HEK293 (cell line): ENCODE data around the gene TRDMT1.
A peak's percentile ranks its signal among the peaks of the same experiment; 100 is the strongest.

Experiments
- CTCF ChIA-PET: fragments of 350-600 bp; formaldehyde crosslinking; extraction: SDS; loops from one replicate; lab custom pipeline; 2021; ENCODE audit warnings: antibody characterized with exemption; lab: Yijun Ruan, JAX
- POLR2A ChIA-PET: fragments of 300-600 bp; formaldehyde crosslinking; extraction: SDS; loops from one replicate; lab custom pipeline; 2020; ENCODE audit warnings: antibody characterized with exemption, inconsistent platforms; lab: Yijun Ruan, JAX
- H3K27ac ChIP-seq: fragments of 200-500 bp; sonication (Bioruptor generic); 2 replicates; pipeline ENCODE4 v1.5.1; 2014; ENCODE audit warnings: low read depth, low read length, control low read depth, inconsistent platforms; ENCODE audit errors: extremely low read depth
- H3K36me3 ChIP-seq, 2 experiments: fragments of 200-500 bp in 1 of 2; sonication (Bioruptor generic) in 1 of 2; 1 replicate in 1 of 2; 2 replicates in 1 of 2; pipeline ENCODE4 v1.5.1; 2014 to 2017; ENCODE audit warnings: inconsistent platforms in 2 of 2, low read length in 2 of 2; ENCODE audit not compliant: control insufficient read depth in 2 of 2, insufficient read depth in 1 of 2
- H3K4me1 ChIP-seq: fragments of 200-500 bp; sonication (Bioruptor generic); 2 replicates; pipeline ENCODE4 v1.5.1; 2014; ENCODE audit warnings: mild to moderate bottlenecking, low read length, inconsistent platforms; ENCODE audit not compliant: control insufficient read depth, insufficient read depth
- H3K4me3 ChIP-seq: 2 replicates; pipeline ENCODE4 v1.5.1; 2011; ENCODE audit warnings: low read depth, mild to moderate bottlenecking, control low read depth, low read length, moderate library complexity
- H3K9me3 ChIP-seq: fragments of 200-500 bp; sonication (Bioruptor generic); 2 replicates; pipeline ENCODE4 v1.5.1; 2014; ENCODE audit warnings: low read depth, low read length, inconsistent platforms; ENCODE audit not compliant: control insufficient read depth, insufficient read depth
- EGR2 ChIP-seq: fragments of 450-650 bp; formaldehyde crosslinking; IDR thresholded peaks from 2 replicates; pipeline ENCODE4 v1.5.1; 2016; ENCODE audit warnings: low read depth, missing biosample characterization, missing genetic modification characterization
- GLI2 ChIP-seq: fragments of 450-650 bp; formaldehyde crosslinking; IDR thresholded peaks from 2 replicates; pipeline ENCODE4; 2017; ENCODE audit warnings: missing biosample characterization, missing genetic modification characterization, low read depth, borderline replicate concordance
- IKZF3 ChIP-seq: fragments of 450-650 bp; IDR thresholded peaks from 2 replicates; pipeline ENCODE4 v1.5.0; 2018; ENCODE audit warnings: missing biosample characterization, mild to moderate bottlenecking, missing genetic modification characterization, moderate library complexity
- SCRT1 ChIP-seq: fragments of 450-650 bp; formaldehyde crosslinking; IDR thresholded peaks from 2 replicates; pipeline ENCODE4 v1.5.1; 2016; ENCODE audit warnings: missing biosample characterization, missing genetic modification characterization, borderline replicate concordance
- SCRT2 ChIP-seq: fragments of 450-650 bp; formaldehyde crosslinking; IDR thresholded peaks from 2 replicates; pipeline ENCODE4 v1.5.1; 2016; ENCODE audit warnings: missing biosample characterization, missing genetic modification characterization
- ZBTB21 ChIP-seq: fragments of 450-650 bp; formaldehyde crosslinking; IDR thresholded peaks from 2 replicates; pipeline ENCODE4 v1.5.1; 2017; ENCODE audit warnings: missing biosample characterization, missing genetic modification characterization
- ZBTB48 ChIP-seq: fragments of 450-650 bp; formaldehyde crosslinking; IDR thresholded peaks from 2 replicates; pipeline ENCODE4 v1.5.1; 2016; ENCODE audit warnings: missing biosample characterization, missing genetic modification characterization
- ZFP69B ChIP-seq: fragments of 450-650 bp; formaldehyde crosslinking; IDR thresholded peaks from 2 replicates; pipeline ENCODE4 v1.5.1; 2016; ENCODE audit warnings: missing biosample characterization, missing genetic modification characterization
- ZNF112 ChIP-seq: fragments of 450-650 bp; formaldehyde crosslinking; IDR thresholded peaks from 2 replicates; pipeline ENCODE4 v1.5.0; 2017; ENCODE audit warnings: missing biosample characterization, missing genetic modification characterization
- ZNF146 ChIP-seq: fragments of 450-650 bp; formaldehyde crosslinking; IDR thresholded peaks from 2 replicates; pipeline ENCODE4 v1.5.1; 2016; ENCODE audit warnings: missing biosample characterization, missing genetic modification characterization
- ZNF184 ChIP-seq: fragments of 450-650 bp; IDR thresholded peaks from 2 replicates; pipeline ENCODE4 v1.5.1; 2018; ENCODE audit warnings: missing biosample characterization, mild to moderate bottlenecking, missing genetic modification characterization
- ZNF239 ChIP-seq: fragments of 450-650 bp; formaldehyde crosslinking; IDR thresholded peaks from 2 replicates; pipeline ENCODE4 v1.5.1; 2016; ENCODE audit warnings: missing biosample characterization, missing genetic modification characterization
- ZNF248 ChIP-seq: fragments of 450-650 bp; formaldehyde crosslinking; IDR thresholded peaks from 2 replicates; pipeline ENCODE4 v1.5.1; 2017; ENCODE audit warnings: missing biosample characterization, missing genetic modification characterization
- ZNF366 ChIP-seq: fragments of 450-650 bp; formaldehyde crosslinking; conservative IDR thresholded peaks from 2 replicates; pipeline ENCODE4 v1.5.1; 2016; ENCODE audit warnings: missing biosample characterization, missing genetic modification characterization
- ZNF433 ChIP-seq: fragments of 450-650 bp; formaldehyde crosslinking; IDR thresholded peaks from 2 replicates; pipeline ENCODE4 v1.5.1; 2016; ENCODE audit warnings: missing biosample characterization, missing genetic modification characterization, low read depth
- ZNF521 ChIP-seq: fragments of 450-650 bp; formaldehyde crosslinking; IDR thresholded peaks from 2 replicates; pipeline ENCODE4 v1.5.1; 2017; ENCODE audit warnings: missing biosample characterization, mild to moderate bottlenecking, missing genetic modification characterization
- TF ChIP-seq, protein P1 (sequence below): fragments of 450-650 bp; IDR thresholded peaks from 2 replicates; pipeline ENCODE4 v1.5.1; 2018; ENCODE audit warnings: missing biosample characterization, missing genetic modification characterization
- TF ChIP-seq, protein P2 (sequence below): fragments of 450-650 bp; formaldehyde crosslinking; IDR thresholded peaks from 2 replicates; pipeline ENCODE4 v1.5.1; 2016; ENCODE audit warnings: missing biosample characterization, missing genetic modification characterization
- TF ChIP-seq, protein P3 (sequence below): fragments of 450-650 bp; formaldehyde crosslinking; IDR thresholded peaks from 2 replicates; pipeline ENCODE4; 2016; ENCODE audit warnings: missing biosample characterization, missing genetic modification characterization
- TF ChIP-seq, protein P4 (sequence below): fragments of 450-650 bp; formaldehyde crosslinking; IDR thresholded peaks from 2 replicates; pipeline ENCODE4 v1.5.1; 2017; ENCODE audit warnings: missing biosample characterization, missing genetic modification characterization
- TF ChIP-seq, protein P5 (sequence below): fragments of 450-650 bp; formaldehyde crosslinking; IDR thresholded peaks from 2 replicates; pipeline ENCODE4 v1.5.1; 2016; ENCODE audit warnings: missing biosample characterization, missing genetic modification characterization, low read depth
- TF ChIP-seq, protein P6 (sequence below): fragments of 450-650 bp; formaldehyde crosslinking; IDR thresholded peaks from 2 replicates; pipeline ENCODE4 v1.5.1; 2017; ENCODE audit warnings: missing biosample characterization, missing genetic modification characterization
- TF ChIP-seq, protein P7 (sequence below): fragments of 450-650 bp; formaldehyde crosslinking; IDR thresholded peaks from 2 replicates; pipeline ENCODE4 v1.5.1; 2016; ENCODE audit warnings: missing biosample characterization, missing genetic modification characterization

The TRDMT1 gene

DNA sequence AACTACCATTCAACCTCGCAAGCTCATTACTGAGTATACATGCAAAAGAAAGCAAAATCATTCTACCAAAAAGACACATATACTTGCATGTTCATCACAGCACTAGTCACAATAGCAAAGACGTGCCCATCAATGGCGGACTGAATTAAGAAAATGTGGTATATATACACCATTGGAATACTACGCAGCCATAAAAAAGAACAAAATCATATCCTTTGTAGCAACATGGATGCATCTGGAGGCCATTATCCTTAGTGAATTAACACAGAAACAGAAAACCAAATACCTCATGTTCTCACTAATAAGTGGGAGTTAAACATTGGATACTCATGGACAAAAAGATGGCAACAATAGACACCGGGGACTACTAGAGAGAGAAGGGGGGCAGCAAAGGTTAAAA, 6.4 kb downstream of the TRDMT1 start:
- H3K36me3 ChIP-seq, result no peaks in the 10 kb centered on the region
- TF ChIP-seq, protein P1, sequence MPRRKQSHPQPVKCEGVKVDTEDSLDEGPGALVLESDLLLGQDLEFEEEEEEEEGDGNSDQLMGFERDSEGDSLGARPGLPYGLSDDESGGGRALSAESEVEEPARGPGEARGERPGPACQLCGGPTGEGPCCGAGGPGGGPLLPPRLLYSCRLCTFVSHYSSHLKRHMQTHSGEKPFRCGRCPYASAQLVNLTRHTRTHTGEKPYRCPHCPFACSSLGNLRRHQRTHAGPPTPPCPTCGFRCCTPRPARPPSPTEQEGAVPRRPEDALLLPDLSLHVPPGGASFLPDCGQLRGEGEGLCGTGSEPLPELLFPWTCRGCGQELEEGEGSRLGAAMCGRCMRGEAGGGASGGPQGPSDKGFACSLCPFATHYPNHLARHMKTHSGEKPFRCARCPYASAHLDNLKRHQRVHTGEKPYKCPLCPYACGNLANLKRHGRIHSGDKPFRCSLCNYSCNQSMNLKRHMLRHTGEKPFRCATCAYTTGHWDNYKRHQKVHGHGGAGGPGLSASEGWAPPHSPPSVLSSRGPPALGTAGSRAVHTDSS, result no peak
- TF ChIP-seq, protein P2, sequence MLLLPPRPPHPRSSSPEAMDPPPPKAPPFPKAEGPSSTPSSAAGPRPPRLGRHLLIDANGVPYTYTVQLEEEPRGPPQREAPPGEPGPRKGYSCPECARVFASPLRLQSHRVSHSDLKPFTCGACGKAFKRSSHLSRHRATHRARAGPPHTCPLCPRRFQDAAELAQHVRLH (tag by site-specific recombination), result peak; percentile 93
- TF ChIP-seq SCRT2, result no peak
- no peak for TF ChIP-seq ZBTB48 (tag by site-specific recombination)
- no peak for TF ChIP-seq ZNF112 (tag by site-specific recombination)
- TF ChIP-seq ZNF521 (tag by site-specific recombination), result no peak
- TF ChIP-seq, protein P3, sequence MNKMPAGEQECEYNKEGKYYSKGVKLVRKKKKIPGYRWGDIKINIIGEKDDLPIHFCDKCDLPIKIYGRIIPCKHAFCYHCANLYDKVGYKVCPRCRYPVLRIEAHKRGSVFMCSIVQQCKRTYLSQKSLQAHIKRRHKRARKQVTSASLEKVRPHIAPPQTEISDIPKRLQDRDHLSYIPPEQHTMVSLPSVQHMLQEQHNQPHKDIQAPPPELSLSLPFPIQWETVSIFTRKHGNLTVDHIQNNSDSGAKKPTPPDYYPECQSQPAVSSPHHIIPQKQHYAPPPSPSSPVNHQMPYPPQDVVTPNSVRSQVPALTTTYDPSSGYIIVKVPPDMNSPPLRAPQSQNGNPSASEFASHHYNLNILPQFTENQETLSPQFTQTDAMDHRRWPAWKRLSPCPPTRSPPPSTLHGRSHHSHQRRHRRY (tag by site-specific recombination), result no peak
- no peak for TF ChIP-seq GLI2 (tag by site-specific recombination)
- TF ChIP-seq ZNF146, result peak; percentile 99
- H3K4me3 ChIP-seq, result no peak overlapping the region
- POLR2A ChIA-PET, result no interaction called here
- no peaks in the 10 kb centered on the region for H3K9me3 ChIP-seq
- peaks cover 4% of the 10 kb centered on the region; the same call in 1 of the 2 replicates for H3K4me1 ChIP-seq
- CTCF ChIA-PET, result no interaction called here
- no peak overlapping the region for H3K27ac ChIP-seq

DNA sequence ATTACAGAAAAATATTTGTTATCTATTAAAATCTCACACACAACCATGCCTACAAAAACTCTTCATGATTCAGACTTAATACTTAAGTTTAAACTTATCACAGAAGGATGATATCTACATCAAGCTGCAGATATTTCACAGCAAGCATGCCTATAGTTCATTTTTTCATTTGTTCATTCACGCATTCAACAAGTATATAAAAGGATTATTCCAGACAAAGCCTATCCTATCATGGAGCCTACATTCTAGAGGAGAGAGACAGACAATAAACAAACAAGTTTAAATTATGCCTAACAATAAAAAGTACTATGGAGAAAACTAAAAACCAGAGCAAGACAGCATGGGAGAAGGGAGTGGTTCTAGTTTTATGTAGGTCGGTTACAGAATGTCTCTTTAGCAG, 10.9 kb downstream of the TRDMT1 start:
- H3K27ac ChIP-seq, result no peak overlapping the region
- TF ChIP-seq, protein P4, sequence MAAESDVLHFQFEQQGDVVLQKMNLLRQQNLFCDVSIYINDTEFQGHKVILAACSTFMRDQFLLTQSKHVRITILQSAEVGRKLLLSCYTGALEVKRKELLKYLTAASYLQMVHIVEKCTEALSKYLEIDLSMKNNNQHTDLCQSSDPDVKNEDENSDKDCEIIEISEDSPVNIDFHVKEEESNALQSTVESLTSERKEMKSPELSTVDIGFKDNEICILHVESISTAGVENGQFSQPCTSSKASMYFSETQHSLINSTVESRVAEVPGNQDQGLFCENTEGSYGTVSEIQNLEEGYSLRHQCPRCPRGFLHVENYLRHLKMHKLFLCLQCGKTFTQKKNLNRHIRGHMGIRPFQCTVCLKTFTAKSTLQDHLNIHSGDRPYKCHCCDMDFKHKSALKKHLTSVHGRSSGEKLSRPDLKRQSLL (tag by site-specific recombination), result peak; percentile 11; the same call in 1 of the 2 replicates
- TF ChIP-seq SCRT2 (peak; percentile 82), ZNF248 (tag by site-specific recombination) (no peak), SCRT1 (tag by site-specific recombination) (peak; percentile 66; the same call in 1 of the 2 replicates)
- H3K4me3 ChIP-seq, result no peak overlapping the region
- ChIA-PET CTCF (no interaction called here), POLR2A (interaction anchor here (1.2 kb wide), 1 partner anchor 39 kb away, joined by 5 read pairs; no protein-coding TSS in a partner anchor)
- H3K4me1 ChIP-seq, result 0 out of 2 replicates have a peak, but pooled peaks cover 3% of the 10 kb centered on the region
- no peaks in the 10 kb centered on the region for H3K9me3 ChIP-seq
- no peaks in the 10 kb centered on the region for H3K36me3 ChIP-seq

DNA sequence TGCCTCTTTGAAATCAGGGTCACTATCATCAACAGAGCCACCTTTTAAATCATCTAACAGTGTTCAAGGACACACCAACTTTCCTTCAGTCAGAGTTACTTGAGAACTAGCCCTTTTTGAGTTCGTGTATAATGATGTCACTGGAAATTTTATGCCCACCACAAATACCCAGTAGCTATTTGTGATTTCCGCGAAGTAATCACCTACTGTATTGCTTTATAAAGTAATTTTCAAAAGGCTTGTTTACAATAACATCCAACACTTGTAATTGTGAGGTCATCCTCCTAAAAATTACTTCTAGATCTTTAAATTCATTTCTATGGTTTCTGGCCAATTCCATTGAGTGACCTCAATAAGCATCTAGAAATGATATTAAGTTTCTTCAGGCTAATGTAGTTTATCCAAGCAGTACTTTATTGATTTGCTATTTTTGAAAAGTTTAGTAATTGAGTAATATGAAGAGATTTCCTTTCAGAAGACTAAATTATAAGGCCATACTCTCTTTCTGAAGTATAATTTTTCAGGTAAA, 12.8 kb downstream of the TRDMT1 start:
- no peak overlapping the region for H3K27ac ChIP-seq
- H3K9me3 ChIP-seq, result no peaks in the 10 kb centered on the region
- ChIA-PET POLR2A (interaction anchor here (1.5 kb wide), 1 partner anchor 42 kb away, joined by 3 read pairs; no protein-coding TSS in a partner anchor), CTCF (no interaction called here)
- no peaks in the 10 kb centered on the region for H3K36me3 ChIP-seq
- H3K4me3 ChIP-seq, result no peak overlapping the region
- 0 out of 2 replicates have a peak, but pooled peaks cover 3% of the 10 kb centered on the region for H3K4me1 ChIP-seq
- TF ChIP-seq, protein P5, sequence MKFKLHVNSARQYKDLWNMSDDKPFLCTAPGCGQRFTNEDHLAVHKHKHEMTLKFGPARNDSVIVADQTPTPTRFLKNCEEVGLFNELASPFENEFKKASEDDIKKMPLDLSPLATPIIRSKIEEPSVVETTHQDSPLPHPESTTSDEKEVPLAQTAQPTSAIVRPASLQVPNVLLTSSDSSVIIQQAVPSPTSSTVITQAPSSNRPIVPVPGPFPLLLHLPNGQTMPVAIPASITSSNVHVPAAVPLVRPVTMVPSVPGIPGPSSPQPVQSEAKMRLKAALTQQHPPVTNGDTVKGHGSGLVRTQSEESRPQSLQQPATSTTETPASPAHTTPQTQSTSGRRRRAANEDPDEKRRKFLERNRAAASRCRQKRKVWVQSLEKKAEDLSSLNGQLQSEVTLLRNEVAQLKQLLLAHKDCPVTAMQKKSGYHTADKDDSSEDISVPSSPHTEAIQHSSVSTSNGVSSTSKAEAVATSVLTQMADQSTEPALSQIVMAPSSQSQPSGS (tag by site-specific recombination), result peak; percentile 82
- TF ChIP-seq ZNF366 (tag by site-specific recombination) (peak; percentile 70), ZNF239 (no peak), ZBTB21 (peak; percentile 69; the same call in 1 of the 2 replicates), ZFP69B (tag by site-specific recombination) (0 out of 2 replicates have a peak, but pooled peaks have one; percentile 28), EGR2 (tag by site-specific recombination) (no peak), IKZF3 (tag by site-specific recombination) (no peak), ZNF433 (tag by site-specific recombination) (no peak), ZNF184 (tag by site-specific recombination) (peak; percentile 32; the same call in 1 of the 2 replicates)
- TF ChIP-seq, protein P6, sequence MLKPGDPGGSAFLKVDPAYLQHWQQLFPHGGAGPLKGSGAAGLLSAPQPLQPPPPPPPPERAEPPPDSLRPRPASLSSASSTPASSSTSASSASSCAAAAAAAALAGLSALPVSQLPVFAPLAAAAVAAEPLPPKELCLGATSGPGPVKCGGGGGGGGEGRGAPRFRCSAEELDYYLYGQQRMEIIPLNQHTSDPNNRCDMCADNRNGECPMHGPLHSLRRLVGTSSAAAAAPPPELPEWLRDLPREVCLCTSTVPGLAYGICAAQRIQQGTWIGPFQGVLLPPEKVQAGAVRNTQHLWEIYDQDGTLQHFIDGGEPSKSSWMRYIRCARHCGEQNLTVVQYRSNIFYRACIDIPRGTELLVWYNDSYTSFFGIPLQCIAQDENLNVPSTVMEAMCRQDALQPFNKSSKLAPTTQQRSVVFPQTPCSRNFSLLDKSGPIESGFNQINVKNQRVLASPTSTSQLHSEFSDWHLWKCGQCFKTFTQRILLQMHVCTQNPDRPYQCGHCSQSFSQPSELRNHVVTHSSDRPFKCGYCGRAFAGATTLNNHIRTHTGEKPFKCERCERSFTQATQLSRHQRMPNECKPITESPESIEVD (tag by site-specific recombination), result peak; percentile 98
- TF ChIP-seq, protein P7, sequence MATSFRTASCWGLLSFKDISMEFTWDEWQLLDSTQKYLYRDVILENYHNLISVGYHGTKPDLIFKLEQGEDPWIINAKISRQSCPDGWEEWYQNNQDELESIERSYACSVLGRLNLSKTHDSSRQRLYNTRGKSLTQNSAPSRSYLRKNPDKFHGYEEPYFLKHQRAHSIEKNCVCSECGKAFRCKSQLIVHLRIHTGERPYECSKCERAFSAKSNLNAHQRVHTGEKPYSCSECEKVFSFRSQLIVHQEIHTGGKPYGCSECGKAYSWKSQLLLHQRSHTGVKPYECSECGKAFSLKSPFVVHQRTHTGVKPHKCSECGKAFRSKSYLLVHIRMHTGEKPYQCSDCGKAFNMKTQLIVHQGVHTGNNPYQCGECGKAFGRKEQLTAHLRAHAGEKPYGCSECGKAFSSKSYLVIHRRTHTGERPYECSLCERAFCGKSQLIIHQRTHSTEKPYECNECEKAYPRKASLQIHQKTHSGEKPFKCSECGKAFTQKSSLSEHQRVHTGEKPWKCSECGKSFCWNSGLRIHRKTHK (tag by site-specific recombination), result no peak
